C1 segment of cervical spinal cord (tissue), 14 donors: ENCODE results near the gene TFDP2.

Experiments used
- DNase-seq, 14 donors: peaks; one replicate each; lab custom pipeline; 2025; lab: John Stamatoyannopoulos, UW

TFDP2 gene

GRCh38 chr3:141965471-141965870, 183.9 kb downstream of the TFDP2 start:
- DNase-seq, result no peak

GRCh38 chr3:141963301-141963700, 186.0 kb downstream of the TFDP2 start:
- DNase-seq, result no peak

- no peak for DNase-seq
Measured at GRCh38 chr3:141960731-141961130, 188.6 kb downstream of the TFDP2 start.

- DNase-seq, result no peak
Measured at GRCh38 chr3:141959589-141960554, 189.5 kb downstream of the TFDP2 start.

GRCh38 chr3:141955175-141955574, 194.2 kb downstream of the TFDP2 start:
- DNase-seq, result peak in 1 of 14 donors; percentile 4

GRCh38 chr3:141952611-141953010, 196.7 kb downstream of the TFDP2 start:
- DNase-seq, result no peak

GRCh38 chr3:141950572-141951493, 198.5 kb downstream of the TFDP2 start:
- DNase-seq, result no peak

GRCh38 chr3:141949972-141950371, 199.4 kb downstream of the TFDP2 start:
- no peak for DNase-seq

GRCh38 chr3:141949399-141949798, 199.9 kb downstream of the TFDP2 start:
- no peak for DNase-seq

- DNase-seq, result peak in 3 of 14 donors; percentile 3 to 87 (median 31)
Measured at GRCh38 chr3:141945726-141946485, 203.4 kb downstream of the TFDP2 start.

GRCh38 chr3:141942006-141942405, 207.3 kb downstream of the TFDP2 start:
- DNase-seq, result peak in 1 of 14 donors; percentile 2

- DNase-seq, result no peak
Measured at GRCh38 chr3:141941093-141941492, 208.3 kb downstream of the TFDP2 start.

GRCh38 chr3:141940194-141940776, 209.1 kb downstream of the TFDP2 start:
- DNase-seq, result peak in 8 of 14 donors; percentile 8 to 96 (median 28)

- DNase-seq, result no peak
Measured at GRCh38 chr3:141939759-141940158, 209.6 kb downstream of the TFDP2 start.

- DNase-seq, result no peak
Measured at GRCh38 chr3:141938011-141938500, 211.3 kb downstream of the TFDP2 start.

GRCh38 chr3:141934354-141934753, 215.0 kb downstream of the TFDP2 start:
- DNase-seq, result no peak

GRCh38 chr3:141933421-141934300, 215.7 kb downstream of the TFDP2 start:
- no peak for DNase-seq

GRCh38 chr3:141930801-141931200, 218.5 kb downstream of the TFDP2 start:
- DNase-seq, result peak in 1 of 14 donors; percentile 2

- no peak for DNase-seq
Measured at GRCh38 chr3:141929341-141929995, 219.9 kb downstream of the TFDP2 start.
